Measurements from ENCODE around the gene MED13L.

MED13L gene

GRCh38 chr12:116207274-116207673, 70.2 kb downstream of the MED13L start:
- DNase-seq: no peak

DNA sequence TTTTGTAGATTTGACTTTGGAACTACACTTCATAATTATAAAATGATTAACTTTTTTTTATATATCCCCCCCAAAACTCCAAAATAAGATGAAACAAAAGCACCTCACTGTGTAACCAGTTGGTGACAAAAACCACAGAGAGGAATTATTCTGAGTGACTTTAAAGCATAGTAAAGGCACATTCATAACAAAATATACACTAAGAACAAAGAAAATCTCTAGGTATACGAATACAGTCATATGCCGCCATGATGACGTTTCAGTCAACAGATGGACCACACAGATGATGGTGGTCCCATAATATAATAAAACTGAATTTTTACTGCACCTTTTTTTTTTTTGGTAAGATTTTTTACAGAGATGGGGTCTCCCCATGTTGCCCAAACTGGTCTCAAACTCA, 70.7 kb downstream of the MED13L start:
- no peak for DNase-seq

DNA sequence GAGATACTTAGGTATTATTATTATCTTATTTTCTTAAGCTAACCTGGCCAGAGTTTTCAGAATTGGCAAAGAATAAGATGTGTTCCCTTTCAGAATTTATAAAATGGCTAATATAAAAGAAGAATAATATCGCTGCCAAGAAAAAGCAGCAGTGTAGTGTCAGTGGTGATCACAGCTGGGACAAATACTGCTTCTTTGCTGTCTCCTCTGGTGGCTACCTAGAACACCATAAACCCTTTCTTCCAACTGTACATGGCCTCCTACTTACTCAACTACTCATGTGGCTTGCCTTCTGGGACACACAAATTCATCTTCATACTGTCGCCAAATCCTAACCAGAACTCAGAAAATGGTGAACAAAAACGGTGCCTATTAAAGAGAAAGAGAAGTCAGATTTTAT, 72.7 kb downstream of the MED13L start:
- DNase-seq: no peak

GRCh38 chr12:116204169-116204568, 73.3 kb downstream of the MED13L start:
- DNase-seq: no peak

GRCh38 chr12:116202940-116203339, 74.6 kb downstream of the MED13L start:
- DNase-seq: no peak

- no peak for DNase-seq
Observed at GRCh38 chr12:116202433-116202832, 75.1 kb downstream of the MED13L start.

DNA sequence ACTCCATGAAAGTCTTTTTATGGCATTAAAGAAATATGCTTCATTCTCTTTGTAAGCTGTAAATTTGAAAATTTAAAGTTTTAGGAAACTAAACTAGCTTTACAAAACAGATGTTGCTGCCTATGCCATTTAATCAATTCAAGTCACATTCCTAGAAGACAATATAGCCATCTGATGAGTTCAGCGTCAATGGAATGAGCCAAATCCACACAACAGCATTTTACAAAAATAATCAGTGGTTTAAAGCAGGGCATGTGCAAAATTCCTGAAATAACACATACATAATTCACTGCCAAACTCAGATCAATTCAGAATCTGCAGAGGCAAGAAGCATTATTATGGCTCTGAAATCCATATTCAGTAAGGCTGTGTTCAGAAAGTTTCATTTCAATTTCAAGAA, 75.6 kb downstream of the MED13L start:
- no peak for DNase-seq

DNA sequence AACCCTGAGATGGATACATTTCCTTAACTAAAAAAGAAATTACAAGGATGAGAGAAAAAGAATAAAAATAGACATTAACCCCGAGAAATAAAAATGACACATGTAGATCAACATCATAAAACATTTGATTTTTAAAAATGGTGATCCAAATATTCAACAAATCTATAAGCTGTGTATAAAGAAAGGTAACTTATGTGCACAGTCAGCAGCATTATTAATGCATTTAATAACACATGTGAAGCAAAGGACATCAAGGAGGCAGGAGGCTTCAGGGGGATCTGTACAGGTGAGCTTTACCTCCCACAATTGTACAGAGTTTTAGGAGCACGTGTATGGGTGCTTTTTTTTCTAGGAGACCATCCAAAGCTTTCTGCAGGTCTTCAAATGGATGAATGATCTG, 76.1 kb downstream of the MED13L start:
- DNase-seq: no peak

- DNase-seq: no peak
Observed at GRCh38 chr12:116200812-116201211, 76.7 kb downstream of the MED13L start.

DNA sequence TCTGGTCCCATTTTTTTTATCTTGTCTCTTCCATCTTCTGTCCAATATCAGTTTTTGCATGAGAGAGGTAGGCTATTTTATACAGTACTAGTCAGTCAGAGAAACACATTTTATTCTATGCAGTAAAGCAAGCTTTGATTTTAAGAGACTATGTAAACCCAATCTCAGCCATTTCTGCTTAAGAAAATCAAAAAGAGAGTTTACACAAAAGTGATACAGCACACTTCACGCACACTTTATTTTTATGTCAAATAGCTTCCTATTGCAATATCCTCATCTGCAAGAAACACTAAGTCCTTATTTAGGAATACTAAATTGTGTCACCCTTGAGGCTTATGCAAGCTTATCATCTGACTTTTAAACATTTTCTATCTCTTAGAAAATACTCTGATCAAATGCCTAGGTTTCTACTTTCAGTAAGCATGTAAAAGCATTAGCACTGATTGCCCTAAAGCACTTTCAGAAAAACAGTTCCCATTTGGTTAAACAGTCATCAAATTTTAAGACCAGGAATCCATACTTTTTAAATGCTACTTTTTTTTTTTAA, 78.3 kb downstream of the MED13L start:
- no peak for DNase-seq

DNA sequence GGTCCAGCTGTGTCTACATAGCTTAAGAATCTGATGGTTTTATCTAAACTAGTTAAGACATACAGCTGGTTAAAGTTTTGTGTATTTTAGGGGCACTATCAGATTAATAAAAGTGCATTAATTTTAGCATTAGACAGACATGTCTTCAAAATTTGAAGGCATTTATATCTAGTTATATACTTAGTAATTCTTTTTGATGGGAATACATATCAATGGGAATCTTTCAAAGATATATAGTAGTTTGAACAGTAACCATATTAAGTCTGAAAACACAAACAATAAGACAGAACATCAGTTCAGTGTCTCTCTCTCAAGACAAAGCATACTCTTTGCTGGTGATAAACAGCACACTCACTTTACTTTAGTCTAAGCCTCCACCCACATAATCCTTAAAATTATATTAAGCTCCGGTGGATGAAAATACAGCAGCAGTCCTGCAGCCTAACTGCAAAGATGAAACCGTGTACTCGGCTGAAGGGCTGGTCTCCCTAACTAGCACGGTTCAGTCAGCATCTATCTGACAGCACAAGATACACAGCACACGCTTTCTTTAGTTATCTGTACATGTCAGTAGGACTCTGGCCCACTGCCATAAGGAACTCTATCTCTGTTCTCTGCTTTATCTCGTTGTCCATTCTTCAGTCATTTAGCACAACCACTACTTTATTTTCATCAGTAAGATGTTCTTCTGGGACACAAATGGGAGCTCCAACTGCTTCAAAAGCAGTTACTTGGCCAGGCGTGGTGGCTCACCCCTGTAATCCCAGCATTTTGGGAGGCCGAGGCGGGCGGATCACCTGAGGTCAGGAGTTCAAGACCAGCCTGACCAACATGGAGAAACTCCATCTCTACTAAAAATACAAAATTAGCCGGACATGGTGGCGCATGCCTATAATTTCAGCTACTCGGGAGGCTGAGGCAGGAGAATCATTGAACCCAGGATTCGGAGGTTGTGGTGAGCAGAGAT, 80.5 kb downstream of the MED13L start:
- no peak for DNase-seq

GRCh38 chr12:116196226-116196625, 81.3 kb downstream of the MED13L start:
- no peak for DNase-seq

DNA sequence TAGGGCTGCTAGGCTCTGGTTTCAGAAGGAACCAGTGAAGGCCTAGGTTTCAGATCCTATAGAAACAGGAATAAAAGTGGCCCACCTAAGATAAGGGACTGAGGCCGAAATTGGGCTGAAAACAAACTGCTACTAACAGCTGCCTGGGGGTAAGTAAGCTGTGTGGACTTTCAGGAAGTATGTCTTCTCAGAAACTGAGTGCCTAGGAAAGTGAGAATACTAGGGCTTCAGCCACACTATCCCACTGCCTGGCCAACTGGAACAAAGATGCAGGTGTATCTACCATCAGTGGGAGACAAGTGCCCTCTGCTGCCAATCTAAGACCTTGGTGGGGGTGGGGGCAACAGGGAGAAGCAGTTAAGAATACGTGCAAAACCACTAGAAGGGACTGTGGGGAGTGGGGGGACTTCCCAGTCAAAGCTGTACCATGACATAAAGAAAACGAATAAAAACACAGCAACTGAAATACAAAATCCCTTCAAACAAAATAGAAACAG, 82.5 kb downstream of the MED13L start:
- DNase-seq: peak; percentile 53

DNA sequence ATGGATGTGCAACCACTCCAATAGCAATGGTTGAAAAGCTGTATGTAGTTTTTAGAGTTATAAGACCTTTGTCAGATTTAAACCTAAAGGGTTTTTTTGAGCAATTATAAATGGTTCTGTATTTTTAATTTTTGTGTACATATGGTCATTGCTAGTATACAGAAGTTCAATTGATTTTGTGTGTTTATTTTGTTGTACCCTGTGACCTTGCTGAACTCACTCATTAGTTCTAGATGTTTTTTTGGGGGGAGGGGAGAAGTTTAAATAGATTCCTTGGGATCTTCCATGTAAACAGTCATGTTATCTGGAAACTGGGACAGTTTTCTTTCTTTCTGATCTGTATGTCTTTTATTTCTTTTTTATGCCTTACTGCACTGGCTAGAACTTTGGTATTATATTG, 87.8 kb downstream of the MED13L start:
- no peak for DNase-seq

GRCh38 chr12:116188581-116188980, 88.9 kb downstream of the MED13L start:
- DNase-seq: no peak

GRCh38 chr12:116187151-116187511, 90.4 kb downstream of the MED13L start:
- DNase-seq: no peak

DNA sequence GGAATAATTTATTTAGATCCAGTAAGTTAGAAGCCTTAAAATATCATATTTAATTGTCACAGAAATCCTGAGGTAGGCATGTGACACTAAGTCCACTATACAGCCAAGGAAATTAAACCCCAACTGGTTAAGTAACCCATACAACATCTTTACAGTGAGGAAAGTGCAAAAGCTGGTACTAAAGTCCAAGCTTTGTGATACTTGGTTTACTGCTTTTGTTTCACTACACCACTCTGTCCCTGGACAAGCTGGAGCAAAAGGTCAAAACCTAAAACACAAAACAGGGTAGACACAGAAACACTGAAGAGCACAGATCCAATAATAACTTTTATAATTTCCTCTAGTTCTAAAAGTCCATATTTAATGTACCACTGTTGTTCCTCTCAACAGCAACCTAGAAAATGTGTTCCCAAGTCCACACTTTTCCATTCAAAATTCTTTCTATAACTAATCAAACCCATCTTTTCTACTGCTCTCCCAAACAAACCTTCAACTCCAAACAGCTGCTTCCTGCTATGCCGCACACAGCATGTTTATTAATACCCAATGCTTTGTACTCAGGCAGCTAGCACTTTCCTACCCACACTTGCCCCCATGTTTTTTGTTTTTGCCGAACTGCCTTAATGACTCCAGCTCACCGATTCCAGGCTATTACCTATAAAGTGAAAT, 90.9 kb downstream of the MED13L start:
- DNase-seq: no peak

- no peak for DNase-seq
Observed at GRCh38 chr12:116184763-116185162, 92.7 kb downstream of the MED13L start.

- DNase-seq: no peak
Observed at GRCh38 chr12:116183741-116184141, 93.8 kb downstream of the MED13L start.

GRCh38 chr12:116182359-116183063, 95.0 kb downstream of the MED13L start:
- DNase-seq: no peak

- no peak for DNase-seq
Observed at GRCh38 chr12:116180448-116180847, 97.0 kb downstream of the MED13L start.

- DNase-seq: no peak
Observed at GRCh38 chr12:116179384-116179783, 98.1 kb downstream of the MED13L start.

DNA sequence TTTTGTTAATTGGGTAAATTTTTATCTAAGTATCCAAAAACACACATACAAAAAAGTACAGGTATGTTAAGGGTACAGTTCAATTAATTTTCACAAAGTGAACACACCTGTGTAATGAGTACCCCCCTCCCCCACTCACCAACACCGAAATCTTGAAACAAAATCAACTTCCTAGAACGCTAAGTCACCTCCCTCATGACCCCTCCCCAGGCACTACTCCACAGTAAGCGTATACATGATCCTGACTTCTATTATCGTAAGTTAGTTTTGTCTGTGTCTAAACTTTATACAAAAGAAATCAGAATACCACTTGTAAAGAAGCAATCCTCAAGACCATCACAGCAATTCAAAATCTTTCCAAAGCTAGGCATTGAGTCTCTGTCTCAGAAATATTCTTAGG, 100.5 kb downstream of the MED13L start:
- DNase-seq: no peak

Measured in stimulated activated CD4-positive, alpha-beta T cell treated with anti-CD3 and anti-CD28 coated beads, Interleukin-4, amount 100 ng/mL, for 1 hour (primary cell).